HS-27A (cell line): ENCODE measurements around the gene AKIRIN2.

Experiments
- DNase-seq: peaks from one replicate; pipeline ENCODE4 v3.0.0-alpha.2; 2012; ENCODE audit warnings: low read depth, missing footprints

AKIRIN2 gene

DNA sequence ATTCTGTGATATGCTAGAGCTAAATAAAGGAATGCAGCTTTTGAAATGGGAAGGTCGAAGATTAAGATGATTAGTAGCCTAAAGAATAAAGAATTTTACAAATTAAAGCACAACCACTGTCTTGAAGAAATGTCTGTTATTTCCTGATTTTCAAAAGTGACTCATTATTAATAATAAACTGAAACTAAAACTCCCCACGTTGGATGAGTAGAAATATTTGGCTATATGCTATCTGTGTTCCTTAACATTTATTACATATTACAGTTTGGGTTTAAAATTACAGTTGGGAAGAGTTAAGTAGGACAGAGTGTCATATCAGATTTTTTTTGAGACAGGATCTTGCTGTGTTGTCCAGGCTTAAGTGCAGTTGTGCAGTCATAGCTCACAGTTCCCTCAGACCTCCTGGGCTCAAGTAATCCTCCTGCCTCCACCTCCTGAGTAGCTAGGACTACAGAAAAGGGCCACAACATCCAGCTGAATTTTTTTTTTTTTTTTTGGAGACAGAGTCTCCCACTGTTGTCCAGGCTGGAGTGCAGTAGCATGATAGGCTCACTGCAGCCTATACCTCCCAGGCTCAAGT is 47.1 kb downstream of the AKIRIN2 start:
- DNase-seq, result no peak

DNA sequence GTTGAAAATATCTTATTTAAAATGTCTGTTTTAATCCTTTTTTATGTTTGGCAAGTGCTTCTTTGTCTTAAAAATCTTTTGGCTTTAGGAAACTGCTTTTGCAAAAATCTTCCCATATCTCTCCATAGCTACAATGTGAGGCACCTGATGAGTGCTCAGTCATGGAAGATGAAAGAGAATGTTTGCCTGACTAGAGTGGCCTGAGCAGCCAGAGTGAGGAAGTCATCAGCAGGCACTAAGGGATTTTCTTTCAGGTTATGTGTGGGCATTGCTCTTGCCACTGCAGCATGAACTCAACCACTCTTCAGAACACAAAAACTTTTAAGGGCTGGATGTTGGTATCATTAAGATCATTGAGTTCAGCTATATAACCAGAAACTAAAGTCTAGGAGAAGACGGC is 47.9 kb downstream of the AKIRIN2 start:
- no peak for DNase-seq

DNA sequence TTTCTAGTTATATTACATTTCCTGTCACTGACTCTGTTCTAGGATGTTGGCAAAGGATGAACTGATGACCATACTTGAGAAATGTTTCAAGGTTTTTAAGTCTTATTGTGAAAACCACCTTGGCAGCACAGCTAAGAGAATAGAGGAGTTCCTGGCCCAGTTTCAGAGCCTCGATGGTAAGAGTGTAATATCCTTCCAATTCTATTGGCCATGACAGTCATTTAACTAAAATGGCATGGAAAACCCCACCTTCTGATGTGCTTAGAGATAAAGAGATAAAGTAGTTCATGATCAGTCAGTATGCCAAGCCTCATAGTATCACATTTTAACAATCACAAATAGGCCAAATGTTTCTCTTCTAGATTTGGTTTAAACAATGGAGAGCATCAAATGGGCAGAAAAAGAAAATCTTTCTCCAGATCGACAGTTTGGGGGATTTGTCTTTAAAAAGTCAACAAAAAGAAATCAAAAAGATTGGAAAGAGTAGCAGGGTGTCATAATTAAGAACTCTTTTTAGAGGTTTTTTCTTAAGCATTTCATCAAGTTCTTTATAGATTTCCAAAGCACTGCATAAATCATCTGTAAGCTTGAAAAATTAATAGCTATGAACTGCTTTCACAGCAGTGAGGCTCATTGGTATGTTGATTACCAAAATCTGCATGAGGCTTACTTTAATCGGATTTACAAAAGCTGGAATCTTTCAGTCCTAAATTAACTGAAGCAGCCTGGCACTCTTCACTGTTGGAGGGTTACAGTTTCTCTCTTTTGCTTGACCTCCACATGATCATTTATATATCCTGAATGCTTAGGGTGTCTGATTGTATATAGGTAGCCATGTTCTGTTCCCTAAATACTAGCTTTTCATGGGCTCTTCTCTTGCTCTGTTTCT is 48.7 kb downstream of the AKIRIN2 start:
- DNase-seq, result no peak

DNA sequence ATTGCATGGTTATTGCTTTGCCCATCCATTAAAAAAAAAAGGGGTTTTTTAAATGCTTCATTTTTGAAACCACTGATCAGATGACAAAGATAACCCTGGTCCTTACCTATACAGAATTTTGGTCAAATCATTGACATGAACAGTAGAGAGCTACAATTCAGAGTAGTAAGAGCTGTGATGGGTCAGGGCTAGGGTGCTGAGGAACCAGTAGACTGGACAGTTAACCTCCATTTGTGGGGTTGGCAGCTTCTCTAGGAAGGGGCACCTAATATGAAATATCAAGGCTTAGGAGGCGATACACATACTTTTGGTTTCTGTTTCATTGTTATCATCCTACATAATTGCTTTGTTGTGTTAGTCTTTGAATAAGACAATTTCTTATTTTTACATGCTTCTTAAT is 57.0 kb downstream of the AKIRIN2 start:
- no peak for DNase-seq

DNA sequence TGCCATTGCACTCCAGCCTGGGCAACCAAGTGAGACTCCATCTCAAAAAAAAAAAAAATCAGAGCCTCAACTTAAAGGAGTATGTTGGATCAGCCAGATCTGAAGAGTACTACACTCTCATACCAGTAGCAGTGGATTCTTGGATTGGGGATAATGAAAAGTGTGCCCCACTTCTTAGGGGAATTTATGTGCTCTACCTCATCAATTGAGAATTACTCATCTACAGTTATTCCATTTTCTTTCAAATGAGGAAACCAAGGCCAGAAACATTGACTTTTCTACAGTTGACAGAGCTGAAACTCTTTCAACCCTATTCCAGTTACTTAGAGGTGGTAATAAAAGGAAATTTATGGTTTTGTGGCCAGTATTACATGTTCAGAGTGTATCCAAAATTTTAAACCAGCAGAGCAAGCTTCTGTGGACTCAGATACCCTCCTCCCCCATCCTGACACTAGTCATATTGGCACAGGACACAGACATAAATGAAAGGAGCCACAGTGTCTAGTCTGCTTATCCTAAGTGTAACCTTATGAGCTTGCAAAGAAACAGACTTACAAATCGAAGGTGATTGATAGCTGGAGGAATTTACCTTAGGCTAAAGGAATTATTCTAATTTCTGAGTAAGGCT is 60.9 kb downstream of the AKIRIN2 start:
- no peak for DNase-seq

DNA sequence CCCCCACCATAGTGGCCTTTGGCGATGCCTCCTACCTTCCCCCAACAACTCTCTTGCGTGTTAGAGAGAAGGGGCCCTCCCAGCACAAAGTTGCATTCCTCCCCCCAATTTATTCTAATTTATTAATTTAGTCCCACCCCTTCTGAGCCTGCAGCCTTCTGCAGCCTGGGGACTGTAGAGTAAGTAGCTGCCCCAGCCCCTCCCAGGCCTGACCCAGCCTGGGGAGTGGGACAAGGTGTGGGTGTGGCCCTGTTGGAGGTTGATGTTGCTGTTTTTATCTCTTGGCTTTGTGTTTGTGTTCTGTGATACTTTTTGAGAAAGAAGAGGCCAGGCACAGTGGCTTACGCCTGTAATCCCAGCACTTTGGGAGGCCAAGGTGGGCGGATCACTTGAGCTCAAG is 62.7 kb downstream of the AKIRIN2 start:
- DNase-seq, result no peak

DNA sequence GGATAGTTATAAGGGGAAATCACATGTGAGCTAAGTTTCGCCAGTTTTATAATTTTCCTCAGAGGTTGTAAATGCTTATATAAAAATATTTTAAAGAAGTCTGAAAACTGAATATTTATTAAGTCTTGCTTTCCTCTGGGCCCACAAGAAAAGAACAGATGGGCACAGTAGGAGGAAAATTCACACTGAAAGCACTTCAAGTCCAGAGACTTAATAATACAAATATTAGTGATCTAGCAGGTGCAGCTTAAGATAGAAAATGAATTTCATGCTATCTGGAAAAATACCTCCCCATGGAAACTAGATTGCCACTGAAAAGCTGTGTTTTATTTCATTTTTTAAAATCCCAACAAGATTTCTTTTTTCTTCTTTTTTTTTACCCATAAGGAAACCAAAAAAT is 64.9 kb downstream of the AKIRIN2 start:
- DNase-seq, result no peak

DNA sequence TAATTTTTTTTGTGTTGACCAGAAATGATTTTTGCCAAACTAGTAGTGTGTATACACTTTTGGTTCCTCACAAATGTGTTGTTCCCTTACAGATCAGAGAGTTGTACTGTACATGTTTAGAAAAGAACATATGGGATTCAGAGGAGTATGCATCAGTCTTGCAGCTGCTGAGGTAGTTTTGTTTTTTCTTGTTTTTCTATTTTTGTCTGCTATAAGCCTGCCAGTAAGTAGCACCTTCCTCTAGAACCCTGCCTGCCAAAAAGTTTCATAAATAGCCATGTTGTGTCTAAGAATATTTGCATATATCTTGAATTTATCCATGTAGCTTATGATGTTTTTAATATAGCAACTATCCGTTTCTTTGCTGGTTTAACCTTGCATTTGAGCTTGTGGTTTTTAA is 65.7 kb downstream of the AKIRIN2 start:
- DNase-seq, result no peak

DNA sequence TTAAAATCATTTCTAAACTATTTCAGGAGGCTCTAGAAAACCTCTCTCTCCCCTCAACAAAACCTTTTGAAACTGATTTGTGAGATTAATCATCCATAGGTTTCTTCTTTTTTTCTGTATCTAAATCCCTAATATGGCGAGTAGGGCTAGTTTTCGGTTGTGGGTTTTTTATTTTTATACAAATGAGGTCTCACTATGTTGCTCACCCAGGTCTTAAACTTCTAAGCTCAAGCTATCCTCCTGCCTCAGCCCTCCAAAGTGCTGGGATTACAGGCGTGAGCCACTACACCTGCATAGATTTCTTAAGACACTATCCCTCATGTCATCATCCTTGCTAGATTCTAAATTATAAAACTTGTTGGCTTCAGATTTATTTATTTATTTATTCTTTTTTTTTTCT is 68.2 kb downstream of the AKIRIN2 start:
- no peak for DNase-seq

DNA sequence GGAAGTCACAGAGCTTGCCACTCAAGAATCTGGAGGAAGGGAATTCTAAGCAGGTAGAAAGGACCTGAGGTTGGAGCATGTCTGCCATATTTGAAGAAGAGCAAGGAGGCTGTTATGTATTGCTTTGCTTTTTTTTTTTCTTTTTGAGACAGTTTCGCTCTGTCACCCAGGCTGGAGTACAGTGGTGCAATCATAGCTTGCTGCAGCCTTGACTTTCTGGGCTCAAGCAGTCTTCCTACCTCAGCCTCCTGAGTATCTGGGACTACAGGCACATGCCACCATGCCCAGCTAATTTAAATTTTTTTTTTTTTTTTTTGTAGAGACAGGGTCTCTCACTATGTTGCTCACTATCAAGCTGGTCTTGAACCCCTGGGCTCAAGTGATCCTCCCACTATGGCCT is 71.3 kb downstream of the AKIRIN2 start:
- DNase-seq, result no peak

DNA sequence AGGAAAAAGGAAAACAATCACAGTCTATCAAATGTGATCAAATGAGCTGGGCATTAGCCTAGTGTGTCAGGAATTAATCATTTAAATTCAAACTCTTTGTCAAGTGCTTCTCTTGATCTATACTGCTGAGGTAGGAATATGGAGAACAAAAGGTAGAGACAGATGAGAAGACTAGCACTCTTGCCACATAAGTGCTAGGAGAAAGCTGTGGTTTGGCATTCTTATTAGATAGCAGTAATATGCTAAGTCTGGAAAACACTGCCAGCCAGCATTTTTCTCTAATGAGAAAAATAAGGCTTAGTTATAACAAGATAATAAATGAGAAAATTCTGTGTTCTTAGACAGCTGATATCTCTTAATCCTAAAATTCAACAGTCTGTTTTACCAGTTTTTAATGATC is 73.2 kb downstream of the AKIRIN2 start:
- DNase-seq, result no peak

DNA sequence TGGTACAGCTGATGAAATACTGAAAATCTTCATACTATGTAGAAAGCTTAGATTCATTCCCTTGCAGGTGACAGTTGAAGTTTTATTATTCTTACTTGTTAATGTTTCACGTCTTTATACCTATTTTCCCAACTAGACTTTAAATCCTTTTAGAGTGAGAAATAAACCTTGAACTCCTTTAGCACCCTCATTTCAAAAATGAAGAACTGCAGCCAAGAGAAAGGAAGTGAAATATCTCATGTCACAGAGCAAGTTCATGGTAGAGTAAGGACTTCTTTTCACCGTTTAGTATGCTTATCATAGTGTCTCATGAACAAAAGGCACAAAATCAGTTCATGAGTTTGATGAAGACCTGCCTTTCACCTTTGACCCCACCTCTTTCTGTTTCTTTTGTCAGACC is 73.6 kb downstream of the AKIRIN2 start:
- no peak for DNase-seq
